Heart right ventricle (tissue), 16 donors: ENCODE results near the gene RBMS3. TPM values are rescaled to one million over a fixed set of nuclear protein-coding genes. Genes with fewer than 3 reads are reported as not detected.
A peak's percentile ranks its signal among the peaks of the same experiment; 100 is the strongest.

Experiments
- ATAC-seq, 8 donors: fragments of 200-7000 bp; cut with Tn5 transposase; one replicate each; pipeline ENCODE4 v1.9.1; 2020; ENCODE audit warnings: mild to moderate bottlenecking in 8 of 8, moderate library complexity in 8 of 8, moderate number of reproducible peaks in 1 of 8
- DNase-seq, 2 donors: peaks; one replicate each; pipeline ENCODE4 v3.0.0-alpha.2; 2020
- H3K27ac ChIP-seq, 10 donors: fragments of 200-600 bp; sonication (generic) in 2 of 10; one replicate each; pipeline versions ENCODE4 v1.5.0 to v1.8.0; 2020 to 2022; ENCODE audit warnings: mild to moderate bottlenecking in 3 of 10
- H3K27me3 ChIP-seq, 7 donors: fragments of 200-600 bp; one replicate each; pipeline ENCODE4 v1.8.0; 2021 to 2022; ENCODE audit warnings: mild to moderate bottlenecking in 2 of 7
- H3K36me3 ChIP-seq, 9 donors: fragments of 200-600 bp; sonication (generic) in 1 of 9; one replicate each; pipeline versions ENCODE4 v1.5.0 to v1.8.0; 2020 to 2022; ENCODE audit warnings: mild to moderate bottlenecking in 2 of 9
- H3K4me1 ChIP-seq, 9 donors: fragments of 200-600 bp; sonication (generic) in 1 of 9; one replicate each; pipeline versions ENCODE4 v1.5.0 to v1.8.0; 2020 to 2022; ENCODE audit warnings: mild to moderate bottlenecking in 4 of 9
- H3K4me3 ChIP-seq, 10 donors: fragments of 200-600 bp; sonication (generic) in 2 of 10; one replicate each; pipeline versions ENCODE4 v1.5.0 to v1.8.0; 2020 to 2022; ENCODE audit warnings: mild to moderate bottlenecking in 7 of 10, moderate library complexity in 2 of 10
- H3K9me3 ChIP-seq, 11 donors: fragments of 200-600 bp in 10 of 11; sonication (generic) in 2 of 11; one replicate each; pipeline versions ENCODE4 v1.5.0 to v1.8.0; 2013 to 2022; ENCODE audit warnings: mild to moderate bottlenecking in 2 of 11, control low read depth in 1 of 11, moderate library complexity in 1 of 11
- CTCF ChIP-seq, 9 donors: fragments of 200-600 bp; sonication (generic) in 2 of 9; IDR thresholded peaks; one replicate each; pipeline versions ENCODE4 v1.5.0 to v1.8.0; 2021 to 2022; ENCODE audit warnings: antibody characterized with exemption in 9 of 9, mild to moderate bottlenecking in 5 of 9, moderate library complexity in 1 of 9
- WGBS, 2 donors: extraction: QIAGEN DNeasy Blood & Tissue Kit; methylation state at CpG; one replicate each; pipeline ENCODE4 v1.1.7; 2013; ENCODE audit warnings: inconsistent platforms in 1 of 2; 5-methylcytosine and 5-hydroxymethylcytosine counted together
- intact Hi-C, 10 donors: fragments of 100-400 bp; cut with DNase I; formaldehyde crosslinking; loops; one replicate each; pipeline versions ENCODE4 v1.11.1 to v1.14.2; 2022
- polyA plus RNA-seq, 2 donors: library from polyadenylated mRNA; stranded (reverse); fragments of 200-250 nt; gene quantifications; one replicate each; pipeline ENCODE4 v1.2.3, GENCODE V29; 2013
- total RNA-seq, 10 donors: library from RNA; stranded (reverse); fragmentation: NEBNext Ultra II Directional in 3 of 10; extraction: Animal tissue kit (Norgen Biotek cat#: 25700) in 3 of 10; gene quantifications; one replicate each; pipeline versions ENCODE4 v1.2.1 to v1.2.4, GENCODE V29; 2021 to 2023
- donor health status: Arrhythmogenic right ventricular cardiomyopathy.
- donor health status: ischemic (EF 13 %, LVEDD 7.1; RV severe dilation, severe dysfunction).
- donor health status: healthy with polysubstance abuse.
- donor health status: DM: no; HTN: yes; CAD: no.
- donor health status: DM: no; HTN: no; CAD: no.
- donor health status: ischemic (EF 25% LVEDD 6.9; RV normal size, moderate dysfunction).
- donor health status: ischemic (EF 25% LVEDD 5.7; RV mildly dilated, moderate dysfunction).
- donor health status: healthy.
- donor health status: DM: yes; HTN: yes; CAD: no.
- donor health status: Ischemic cardiomyopathy.
- donor health status: ischemic (EF 35%, LVEDD 5.7; RV mildly dilated, moderate dysfunction).
- donor health status: nonischemic (EF 11% LVEDD 7.7; RV severe dilation, severe dysfunction).
- donor health status: DM: yes; HTN: yes; CAD: no.
- donor health status: PGD.
- donor health status: ischemic (EF 29% LVEDD 5.4; RV normal size, mild dysfunction).
- donor health status: nonischemic (EF 23%, LVEDD 6.1; RV moderate dilation, normal function).

Gene RBMS3
- total and polyA plus RNA-seq, 12 donors: 3.2 to 41.1 (median 26.4) TPM

DNA sequence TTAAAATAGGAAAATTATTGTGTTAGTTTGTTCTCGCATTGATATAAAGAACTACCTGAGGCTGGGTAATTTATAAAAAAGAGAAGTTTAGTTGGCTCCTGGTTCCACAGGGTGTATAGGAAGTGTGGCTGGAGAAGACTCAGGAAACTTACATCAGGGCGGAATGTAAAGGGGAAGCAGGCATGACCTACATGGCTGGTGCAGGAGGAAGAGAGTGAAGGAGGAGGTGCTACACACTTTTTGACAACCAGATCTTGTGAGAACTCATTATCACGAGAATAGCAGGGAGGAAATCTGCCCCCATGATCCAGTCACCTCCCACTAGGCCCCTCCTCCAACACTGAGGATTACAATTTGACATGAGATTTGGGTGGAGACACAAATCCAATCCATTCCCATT lies 490.7 kb downstream of the RBMS3 start:
- Histone ChIP-seq H3K36me3 (no peaks in the 10 kb centered on the region), H3K27me3 (no peaks in the 10 kb centered on the region), H3K4me1 (peaks cover 0 to 10% (median 0%) of the 10 kb centered on the region in 9 donors), H3K27ac (no peak overlapping the region), H3K4me3 (no peak overlapping the region), H3K9me3 (no peaks in the 10 kb centered on the region)
- WGBS, 2 donors: 80 to 89% methylated on average over 3 of the region's 3 CpGs
- no peak for ATAC-seq
- DNase-seq: no peak
- intact Hi-C loops: loop anchor here in 2 of 10 donors (5.0 to 10.0 kb wide), 2 partner anchors 497 to 629 kb away; no protein-coding TSS in a partner anchor
- no peak for TF ChIP-seq CTCF (IDR thresholded peaks at IDR 0.05)

DNA sequence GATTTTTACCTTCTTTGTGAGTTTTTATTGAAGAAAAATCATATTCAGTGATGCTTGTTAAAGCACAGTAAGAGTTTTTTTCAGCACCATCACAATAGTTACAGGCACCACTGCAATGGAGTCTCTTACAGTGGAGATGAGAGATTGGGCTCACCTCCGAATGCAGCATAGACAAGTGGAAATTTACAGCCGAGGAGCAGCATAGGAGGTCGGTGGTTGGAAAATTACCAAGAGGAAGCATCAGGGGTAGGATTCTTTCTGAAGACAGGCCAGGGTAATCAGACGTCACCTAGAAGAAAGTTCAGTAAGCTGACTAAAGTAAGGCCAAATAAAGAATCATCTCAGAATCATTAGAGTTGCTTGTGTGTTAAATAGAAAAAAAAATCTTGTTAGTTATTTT lies 491.6 kb downstream of the RBMS3 start:
- Histone ChIP-seq H3K9me3 (no peaks in the 10 kb centered on the region), H3K27ac (no peak overlapping the region), H3K4me3 (no peak overlapping the region), H3K36me3 (no peaks in the 10 kb centered on the region), H3K27me3 (no peaks in the 10 kb centered on the region), H3K4me1 (peaks cover 0 to 10% (median 0%) of the 10 kb centered on the region in 9 donors)
- DNase-seq (no peak), ATAC-seq (peak in 2 of 8 donors; percentile 52 to 58)
- intact Hi-C loops: loop anchor here in 2 of 10 donors (5.0 to 10.0 kb wide), 2 partner anchors 498 to 630 kb away; no protein-coding TSS in a partner anchor
- TF ChIP-seq CTCF (IDR thresholded peaks at IDR 0.05): no peak
- WGBS, 2 donors: 67 to 72% methylated on average over 4 of the region's 4 CpGs

GRCh38 chr3:29773481-29773880 lies 492.6 kb downstream of the RBMS3 start:
- H3K27me3 ChIP-seq: no peaks in the 10 kb centered on the region
- ATAC-seq (no peak), DNase-seq (no peak)
- no peak for TF ChIP-seq CTCF (IDR thresholded peaks at IDR 0.05)
- H3K4me3 ChIP-seq: no peak overlapping the region
- no peak overlapping the region for H3K27ac ChIP-seq
- H3K4me1 ChIP-seq: peaks cover 0 to 10% (median 0%) of the 10 kb centered on the region in 9 donors
- WGBS, 2 donors: 95 to 96% methylated on average over 4 of the region's 4 CpGs
- intact Hi-C loops: loop anchor here in 2 of 10 donors (5.0 to 10.0 kb wide), 2 partner anchors 499 to 631 kb away; no protein-coding TSS in a partner anchor
- H3K9me3 ChIP-seq: no peaks in the 10 kb centered on the region
- H3K36me3 ChIP-seq: no peaks in the 10 kb centered on the region

DNA sequence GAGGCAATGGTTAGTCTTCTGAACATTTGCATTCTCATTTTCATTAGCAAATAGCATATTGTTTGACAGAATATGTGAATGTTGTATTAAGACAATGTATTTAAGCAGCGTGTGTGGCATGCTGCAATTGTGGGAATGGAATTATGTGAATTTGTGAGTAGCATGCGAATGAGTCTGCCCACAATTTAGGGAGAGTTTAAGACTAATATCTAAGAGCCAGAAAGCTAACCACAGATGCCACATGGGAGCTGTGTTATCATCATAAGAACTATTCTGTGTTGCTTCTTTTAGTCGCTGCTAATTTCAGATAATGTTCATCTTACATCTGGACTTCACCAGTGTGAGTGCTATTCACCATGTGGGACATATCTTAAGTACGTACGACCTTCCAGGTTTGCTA lies 494.5 kb downstream of the RBMS3 start:
- H3K27ac ChIP-seq: no peak overlapping the region
- DNase-seq (no peak), ATAC-seq (peak in 1 of 8 donors; percentile 39)
- intact Hi-C loops: loop anchor here in 1 of 10 donors (10.0 kb wide), 1 partner anchor 501 kb away; no protein-coding TSS in a partner anchor
- no peaks in the 10 kb centered on the region for H3K9me3 ChIP-seq
- no peaks in the 10 kb centered on the region for H3K27me3 ChIP-seq
- no peak for TF ChIP-seq CTCF (IDR thresholded peaks at IDR 0.05)
- H3K4me3 ChIP-seq: no peak overlapping the region
- WGBS, 2 donors: 63 to 68% methylated on average over 5 of the region's 5 CpGs
- no peaks in the 10 kb centered on the region for H3K36me3 ChIP-seq
- H3K4me1 ChIP-seq: peaks cover 0 to 10% (median 0%) of the 10 kb centered on the region in 9 donors
